HG02588 (cell line): ENCODE measurements around the gene PPP4R3C.
"Not testable (repeated sequence)": the region's sequence is repeated elsewhere in the genome, so short reads cannot be mapped to it uniquely, and the experiment has no call there.

ENCODE experiments used
- ATAC-seq: cut with Tn5 transposase; IDR thresholded peaks from one replicate; pipeline ENCODE4 v1.9.1; 2021; ENCODE audit warnings: mild to moderate bottlenecking, moderate library complexity; ENCODE audit not compliant: unreplicated experiment

PPP4R3C gene

GRCh38 chrX:27463187-27463586 is at the start of gene PPP4R3C:
TSS of gene PPP4R3C (minus strand) at chrX:27463341. CDS start at chrX:27463296, 45 bp downstream.
- ATAC-seq, result no peak

GRCh38 chrX:27491397-27491796 is 28.3 kb upstream of the PPP4R3C start:
- ATAC-seq, result no peak

GRCh38 chrX:27466051-27466450 is 2.9 kb upstream of the PPP4R3C start:
- no peak for ATAC-seq

- ATAC-seq, result no peak
Measured at GRCh38 chrX:27465036-27465435, 1.9 kb upstream of the PPP4R3C start.

GRCh38 chrX:27459129-27459528 is 4.0 kb downstream of the PPP4R3C start:
- ATAC-seq, result not testable (repeated sequence)

GRCh38 chrX:27458544-27458943 is 4.6 kb downstream of the PPP4R3C start:
- ATAC-seq, result not testable (repeated sequence)

GRCh38 chrX:27451324-27451723 is 11.8 kb downstream of the PPP4R3C start:
- ATAC-seq, result no peak

- no peak for ATAC-seq
Measured at GRCh38 chrX:27446423-27446822, 16.7 kb downstream of the PPP4R3C start.

GRCh38 chrX:27445438-27445837 is 17.7 kb downstream of the PPP4R3C start:
- ATAC-seq, result no peak

GRCh38 chrX:27444093-27444908 is 18.8 kb downstream of the PPP4R3C start:
- ATAC-seq, result no peak

- ATAC-seq, result not testable (repeated sequence)
Measured at GRCh38 chrX:27442392-27442791, 20.7 kb downstream of the PPP4R3C start.

- no peak for ATAC-seq
Measured at GRCh38 chrX:27439771-27440170, 23.4 kb downstream of the PPP4R3C start.

- ATAC-seq, result no peak
Measured at GRCh38 chrX:27438937-27439336, 24.2 kb downstream of the PPP4R3C start.

- ATAC-seq, result no peak
Measured at GRCh38 chrX:27435031-27435430, 28.1 kb downstream of the PPP4R3C start.
